Bronchial epithelial cell (primary cell): ENCODE measurements around the gene CD48. TPM values are rescaled to one million over a fixed set of nuclear protein-coding genes. Genes with fewer than 3 reads are reported as not detected.
A peak's percentile ranks its signal among the peaks of the same experiment; 100 is the strongest.
"Not testable (repeated sequence)": the region's sequence is repeated elsewhere in the genome, so short reads cannot be mapped to it uniquely, and the experiment has no call there.

ENCODE experiments used
- DNase-seq: peaks from one replicate; pipeline ENCODE4 v3.0.0-alpha.2; 2010; ENCODE audit warnings: low read depth
- FAIRE-seq: peaks from 2 replicates; lab custom pipeline; 2011; peaks lifted over from hg19 to GRCh38; lab: Jason Lieb, UNC
- H3K27me3 ChIP-seq: 2 replicates; pipeline ENCODE4 v1.5.1; 2011; ENCODE audit warnings: low read length; ENCODE audit not compliant: control insufficient read depth, insufficient read depth
- H3K36me3 ChIP-seq: 2 replicates; pipeline ENCODE4 v1.5.1; 2011; ENCODE audit warnings: low read length; ENCODE audit not compliant: control insufficient read depth, insufficient read depth
- H3K4me3 ChIP-seq: 2 replicates; pipeline ENCODE4 v1.5.1; 2011; ENCODE audit warnings: mild to moderate bottlenecking, low read depth, low read length, control low read depth
- CTCF ChIP-seq: IDR thresholded peaks from 2 replicates; pipeline ENCODE4 v1.5.1; 2011; ENCODE audit warnings: mild to moderate bottlenecking, moderate library complexity, low read length, control low read depth, inconsistent platforms; ENCODE audit not compliant: insufficient read depth, severe bottlenecking
- total RNA-seq: library from RNA; depleted of rRNA; stranded (reverse); fragments of >200 nt; gene quantifications from 2 replicates; pipeline ENCODE4 v1.2.1, GENCODE V29; 2014

The CD48 gene
- total RNA-seq, 1 donor from 2014 or later = not detected

- peaks cover 8% of the 10 kb centered on the region for H3K27me3 ChIP-seq
- FAIRE-seq (no peak), DNase-seq (no peak)
- no peaks in the 10 kb centered on the region for H3K36me3 ChIP-seq
- H3K4me3 ChIP-seq = no peak overlapping the region
- no peak for TF ChIP-seq CTCF
Observed at GRCh38 chr1:160707236-160708064, 4.2 kb downstream of the CD48 start.

GRCh38 chr1:160706526-160707235 is 4.9 kb downstream of the CD48 start:
- no peak for TF ChIP-seq CTCF
- no peak overlapping the region for H3K4me3 ChIP-seq
- H3K36me3 ChIP-seq = no peaks in the 10 kb centered on the region
- DNase-seq (no peak), FAIRE-seq (no peak)
- peaks cover 5% of the 10 kb centered on the region for H3K27me3 ChIP-seq

GRCh38 chr1:160705742-160706141 is 5.9 kb downstream of the CD48 start:
- Histone ChIP-seq H3K4me3 (no peak overlapping the region), H3K27me3 (peaks cover 2% of the 10 kb centered on the region), H3K36me3 (no peaks in the 10 kb centered on the region)
- DNase-seq = no peak
- no peak for FAIRE-seq
- TF ChIP-seq CTCF = no peak

- not testable (repeated sequence) for H3K4me3 ChIP-seq, H3K27me3 ChIP-seq, DNase-seq, H3K36me3 ChIP-seq
- FAIRE-seq = peak; percentile 75
Observed at GRCh38 chr1:160705212-160705621, 6.4 kb downstream of the CD48 start.

GRCh38 chr1:160704250-160704649 is 7.4 kb downstream of the CD48 start:
- no peak for FAIRE-seq
- no peak for TF ChIP-seq CTCF
- H3K36me3 ChIP-seq = no peaks in the 10 kb centered on the region
- no peak overlapping the region for H3K4me3 ChIP-seq
- peaks cover 2% of the 10 kb centered on the region for H3K27me3 ChIP-seq
- DNase-seq = peak; percentile 25

- Histone ChIP-seq H3K36me3 (no peaks in the 10 kb centered on the region), H3K27me3 (no peaks in the 10 kb centered on the region), H3K4me3 (no peak overlapping the region)
- TF ChIP-seq CTCF = no peak
- FAIRE-seq (no peak), DNase-seq (no peak)
Observed at GRCh38 chr1:160702100-160702499, 9.5 kb downstream of the CD48 start.

GRCh38 chr1:160692390-160692789 is 19.2 kb downstream of the CD48 start:
- FAIRE-seq, H3K27me3 ChIP-seq, H3K36me3 ChIP-seq, DNase-seq, H3K4me3 ChIP-seq: not testable (repeated sequence)
